Smooth muscle cell of the pulmonary artery (primary cell): ENCODE data around the gene NT5C2. TPM values are rescaled to one million over a fixed set of nuclear protein-coding genes. Genes with fewer than 3 reads are reported as not detected.

Experiments
- total RNA-seq: library from RNA; depleted of rRNA; stranded (reverse); fragments of >200 nt; gene quantifications from 2 replicates; pipeline ENCODE4 v1.2.3, GENCODE V29; 2014

NT5C2 gene
- 69.8 and 71.2 TPM in 2 replicates for total RNA-seq

DNA sequence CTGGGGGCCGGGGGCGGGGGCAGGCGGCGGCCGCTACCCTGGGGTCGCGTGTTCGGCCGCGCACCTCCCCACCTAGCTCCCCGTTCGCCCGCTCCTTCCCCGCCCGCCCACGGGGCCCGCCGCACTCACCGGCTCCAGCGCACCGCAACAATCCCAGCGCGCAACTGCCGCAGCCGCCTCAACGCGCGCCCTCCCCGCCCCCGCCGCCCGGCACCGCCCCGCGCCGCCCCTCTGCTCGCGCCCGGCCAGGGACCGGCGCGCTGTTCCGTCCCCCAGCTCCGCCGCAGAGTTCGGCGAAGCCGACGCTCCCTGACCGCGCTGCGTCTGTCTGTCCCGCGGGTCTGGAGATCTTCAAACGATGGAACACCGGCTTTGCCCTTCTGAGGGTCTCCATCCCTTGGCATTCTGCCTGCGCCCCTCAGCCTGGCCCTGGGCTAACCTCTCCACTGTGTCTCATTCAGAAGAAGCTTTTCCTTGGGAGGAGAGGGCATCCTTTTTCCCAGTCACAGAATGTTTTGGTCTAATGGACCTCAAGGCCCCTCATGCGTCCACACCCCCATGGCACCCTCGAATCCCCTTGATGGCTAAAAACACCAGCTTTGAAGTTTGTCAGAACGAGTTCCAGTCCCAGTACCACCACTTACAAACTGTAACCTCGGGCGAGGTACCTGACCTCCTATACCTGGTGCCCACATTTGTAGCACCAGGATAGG, at the start of gene NT5C2:
TSS of gene NT5C2 (minus strand) at position 166 of the 713 bp plus-strand sequence. CDS start 18,314 bp downstream, outside the sequence.

Other genes starting within 250 kb of the NT5C2 start
- gene RPEL1, start 52.6 kb upstream of the NT5C2 start, total RNA-seq = 0.07 TPM in 1 of 2 replicates, not detected in the other
- gene INA, start 83.9 kb upstream of the NT5C2 start, total RNA-seq = 0.33 and 1.3 TPM in 2 replicates
- gene PCGF6, start 157.9 kb upstream of the NT5C2 start, total RNA-seq = 8.3 and 8.5 TPM in 2 replicates
- gene TAF5, start 174.7 kb upstream of the NT5C2 start, total RNA-seq = 3.2 and 4.5 TPM in 2 replicates
- gene ATP5MK, start 203.2 kb upstream of the NT5C2 start, total RNA-seq = 71.9 and 103 TPM in 2 replicates
- gene PDCD11, start 203.4 kb upstream of the NT5C2 start, total RNA-seq = 28.0 and 47.1 TPM in 2 replicates